BJ (cell line): ENCODE measurements around the gene STRN4. TPM values are rescaled to one million over a fixed set of nuclear protein-coding genes. Genes with fewer than 3 reads are reported as not detected.

Source experiments
- CTCF ChIA-PET: fragments of 350-600 bp; formaldehyde crosslinking; extraction: SDS; loops from one replicate; lab custom pipeline; 2021; ENCODE audit warnings: antibody characterized with exemption, inconsistent platforms; lab: Yijun Ruan, JAX
- POLR2A ChIA-PET: fragments of 300-600 bp; sonication (Branson Sonifier 250); formaldehyde crosslinking; extraction: SDS; loops from one replicate; lab custom pipeline; 2021; ENCODE audit warnings: antibody characterized with exemption; lab: Charles Lee
- DNase-seq: peaks from one replicate; pipeline ENCODE4 v3.0.0-alpha.2; 2011; ENCODE audit warnings: low read depth
- H3K27me3 ChIP-seq: 2 replicates; pipeline ENCODE4 v1.6.0; 2011; ENCODE audit warnings: low read length; ENCODE audit not compliant: control insufficient read depth, insufficient read depth
- H3K36me3 ChIP-seq: 2 replicates; pipeline ENCODE4 v1.5.1; 2011; ENCODE audit warnings: low read length; ENCODE audit not compliant: control insufficient read depth, insufficient read depth
- H3K4me3 ChIP-seq: 2 replicates; pipeline ENCODE4 v1.5.1; 2011; ENCODE audit warnings: low read depth, mild to moderate bottlenecking, control low read depth, low read length
- polyA plus RNA-seq: library from polyadenylated mRNA; depleted of rRNA; stranded (reverse); fragments of >200 nt; gene quantifications from 2 replicates; pipeline ENCODE4 v1.2.3, GENCODE V29; 2011
- TF ChIP-seq, protein P1 (sequence below): IDR thresholded peaks from 2 replicates; pipeline ENCODE4 v1.5.1; 2011; ENCODE audit warnings: low read depth, mild to moderate bottlenecking, control low read depth, inconsistent platforms, low read length, moderate library complexity; ENCODE audit not compliant: insufficient read depth

STRN4 gene
- polyA plus RNA-seq, 1 experiment: 78.6 TPM

DNA sequence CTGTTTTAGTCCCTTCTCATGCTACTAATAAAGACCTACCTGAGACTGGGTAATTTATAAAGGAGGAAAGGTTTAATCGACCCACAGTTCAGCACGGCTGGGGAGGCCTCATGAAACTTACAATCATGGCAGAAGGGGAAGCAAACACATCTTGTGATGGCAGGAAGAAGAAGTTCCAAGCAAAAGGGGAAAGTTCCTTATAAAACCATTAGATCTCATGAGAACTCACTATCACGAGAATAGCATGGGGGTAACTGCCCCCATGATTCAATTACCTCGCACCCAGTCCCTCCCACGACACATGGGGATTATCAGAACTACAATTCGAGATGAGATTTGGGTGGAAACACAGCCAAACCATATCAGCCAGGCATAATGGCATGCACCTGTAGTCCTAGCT lies 13.0 kb upstream of the STRN4 start:
- Histone ChIP-seq H3K4me3 (no peak overlapping the region), H3K36me3 (peaks cover 8% of the 10 kb centered on the region), H3K27me3 (no peaks in the 10 kb centered on the region)
- TF ChIP-seq, protein P1, sequence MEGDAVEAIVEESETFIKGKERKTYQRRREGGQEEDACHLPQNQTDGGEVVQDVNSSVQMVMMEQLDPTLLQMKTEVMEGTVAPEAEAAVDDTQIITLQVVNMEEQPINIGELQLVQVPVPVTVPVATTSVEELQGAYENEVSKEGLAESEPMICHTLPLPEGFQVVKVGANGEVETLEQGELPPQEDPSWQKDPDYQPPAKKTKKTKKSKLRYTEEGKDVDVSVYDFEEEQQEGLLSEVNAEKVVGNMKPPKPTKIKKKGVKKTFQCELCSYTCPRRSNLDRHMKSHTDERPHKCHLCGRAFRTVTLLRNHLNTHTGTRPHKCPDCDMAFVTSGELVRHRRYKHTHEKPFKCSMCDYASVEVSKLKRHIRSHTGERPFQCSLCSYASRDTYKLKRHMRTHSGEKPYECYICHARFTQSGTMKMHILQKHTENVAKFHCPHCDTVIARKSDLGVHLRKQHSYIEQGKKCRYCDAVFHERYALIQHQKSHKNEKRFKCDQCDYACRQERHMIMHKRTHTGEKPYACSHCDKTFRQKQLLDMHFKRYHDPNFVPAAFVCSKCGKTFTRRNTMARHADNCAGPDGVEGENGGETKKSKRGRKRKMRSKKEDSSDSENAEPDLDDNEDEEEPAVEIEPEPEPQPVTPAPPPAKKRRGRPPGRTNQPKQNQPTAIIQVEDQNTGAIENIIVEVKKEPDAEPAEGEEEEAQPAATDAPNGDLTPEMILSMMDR: no peak
- no peak for DNase-seq
- CTCF ChIA-PET: interaction anchor here (1.3 to 6.5 kb wide), 3 partner anchors 10 to 82 kb away, joined by 3 to 89 read pairs (median 9); no protein-coding TSS in a partner anchor
- POLR2A ChIA-PET: no interaction called here

DNA sequence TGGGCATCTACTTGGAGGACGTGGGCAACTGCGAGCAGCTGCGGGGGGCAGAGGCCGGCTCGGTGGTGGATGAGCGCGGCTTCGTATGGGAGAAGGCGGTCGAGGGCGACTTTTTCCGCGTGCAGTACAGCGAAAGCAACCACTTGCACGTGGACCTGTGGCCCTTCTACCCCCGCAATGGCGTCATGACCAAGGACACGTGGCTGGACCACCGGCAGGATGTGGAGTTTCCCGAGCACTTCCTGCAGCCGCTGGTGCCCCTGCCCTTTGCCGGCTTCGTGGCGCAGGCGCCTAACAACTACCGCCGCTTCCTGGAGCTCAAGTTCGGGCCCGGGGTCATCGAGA lies 10.3 kb upstream of the STRN4 start:
- H3K27me3 ChIP-seq: no peaks in the 10 kb centered on the region
- no peak overlapping the region for H3K4me3 ChIP-seq
- CTCF ChIA-PET: interaction anchor here (0.6 to 6.5 kb wide), 4 partner anchors 25 to 89 kb away, joined by 3 to 89 read pairs (median 4); no protein-coding TSS in a partner anchor
- H3K36me3 ChIP-seq: peaks cover 11% of the 10 kb centered on the region
- POLR2A ChIA-PET: no interaction called here
- no peak for DNase-seq
- TF ChIP-seq, protein P1: no peak

DNA sequence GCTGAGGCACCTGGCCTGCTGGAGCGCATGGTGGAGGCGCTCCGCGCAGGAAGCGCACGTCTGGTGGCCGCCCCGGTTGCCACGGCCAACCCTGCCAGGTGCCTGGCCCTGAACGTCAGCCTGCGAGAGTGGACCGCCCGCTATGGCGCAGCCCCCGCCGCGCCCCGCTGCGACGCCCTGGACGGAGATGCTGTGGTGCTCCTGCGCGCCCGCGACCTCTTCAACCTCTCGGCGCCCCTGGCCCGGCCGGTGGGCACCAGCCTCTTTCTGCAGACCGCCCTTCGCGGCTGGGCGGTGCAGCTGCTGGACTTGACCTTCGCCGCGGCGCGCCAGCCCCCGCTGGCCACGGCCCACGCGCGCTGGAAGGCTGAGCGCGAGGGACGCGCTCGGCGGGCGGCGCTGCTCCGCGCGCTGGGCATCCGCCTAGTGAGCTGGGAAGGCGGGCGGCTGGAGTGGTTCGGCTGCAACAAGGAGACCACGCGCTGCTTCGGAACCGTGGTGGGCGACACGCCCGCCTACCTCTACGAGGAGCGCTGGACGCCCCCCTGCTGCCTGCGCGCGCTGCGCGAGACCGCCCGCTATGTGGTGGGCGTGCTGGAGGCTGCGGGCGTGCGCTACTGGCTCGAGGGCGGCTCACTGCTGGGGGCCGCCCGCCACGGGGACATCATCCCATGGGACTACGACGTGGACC lies 9.7 kb upstream of the STRN4 start:
- DNase-seq: no peak
- Histone ChIP-seq H3K4me3 (no peak overlapping the region), H3K36me3 (peaks cover 11% of the 10 kb centered on the region), H3K27me3 (no peaks in the 10 kb centered on the region)
- CTCF ChIA-PET: interaction anchor here (0.6 to 6.5 kb wide), 5 partner anchors 25 to 119 kb away, joined by 3 to 89 read pairs (median 4); no protein-coding TSS in a partner anchor
- TF ChIP-seq, protein P1: no peak
- POLR2A ChIA-PET: no interaction called here

DNA sequence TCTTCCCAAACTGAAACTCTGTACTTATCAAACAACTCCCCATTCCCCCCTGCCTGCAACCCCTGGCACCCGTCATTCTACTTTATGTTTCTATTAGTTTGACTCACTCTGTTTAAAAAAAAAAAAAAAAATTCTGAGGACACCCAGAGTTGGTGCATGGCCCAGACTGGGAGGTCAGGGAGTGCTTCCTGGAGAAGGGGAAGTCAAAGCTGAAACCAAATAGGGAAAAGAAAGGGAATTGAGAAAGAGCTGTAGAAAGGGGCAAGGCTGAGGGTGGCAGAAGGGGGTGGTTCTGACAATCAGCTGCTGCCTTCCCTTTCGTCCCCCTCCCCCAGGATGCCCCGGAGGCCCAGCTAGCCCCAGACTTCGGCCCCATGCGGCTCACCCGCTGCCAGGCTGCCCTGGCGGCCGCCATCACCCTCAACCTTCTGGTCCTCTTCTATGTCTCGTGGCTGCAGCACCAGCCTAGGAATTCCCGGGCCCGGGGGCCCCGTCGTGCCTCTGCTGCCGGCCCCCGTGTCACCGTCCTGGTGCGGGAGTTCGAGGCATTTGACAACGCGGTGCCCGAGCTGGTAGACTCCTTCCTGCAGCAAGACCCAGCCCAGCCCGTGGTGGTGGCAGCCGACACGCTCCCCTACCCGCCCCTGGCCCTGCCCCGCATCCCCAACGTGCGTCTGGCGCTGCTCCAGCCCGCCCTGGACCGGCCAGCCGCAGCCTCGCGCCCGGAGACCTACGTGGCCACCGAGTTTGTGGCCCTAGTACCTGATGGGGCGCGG lies 9.0 kb upstream of the STRN4 start:
- TF ChIP-seq, protein P1: no peak
- ChIA-PET POLR2A (interaction anchor here (0.6 kb wide), 1 partner anchor 41 kb away, joined by 13 read pairs; no protein-coding TSS in a partner anchor), CTCF (interaction anchor here (0.6 to 6.5 kb wide), 6 partner anchors 13 to 235 kb away, joined by 3 to 89 read pairs (median 4); no protein-coding TSS in a partner anchor)
- DNase-seq: no peak
- no peak overlapping the region for H3K4me3 ChIP-seq
- peaks cover 11% of the 10 kb centered on the region for H3K36me3 ChIP-seq
- H3K27me3 ChIP-seq: no peaks in the 10 kb centered on the region
